WTC11 (cell line): ENCODE results near the gene NPTX1. TPM values are rescaled to one million over a fixed set of nuclear protein-coding genes. Genes with fewer than 3 reads are reported as not detected.

ENCODE experiments used
- ATAC-seq: fragments of 200-7000 bp; cut with Tn5 transposase; 2 replicates; pipeline ENCODE4 v1.10.0; 2021; ENCODE audit warnings: mild to moderate bottlenecking, moderate library complexity
- CTCF ChIA-PET: fragments of 300-600 bp; sonication (Branson Sonifier 250); formaldehyde crosslinking; loops from one replicate; lab custom pipeline; 2021; ENCODE audit warnings: antibody characterized with exemption; lab: Charles Lee
- POLR2A ChIA-PET: fragments of 350-600 bp; sonication (Branson Sonifier 250); formaldehyde crosslinking; loops from one replicate; lab custom pipeline; 2021; ENCODE audit warnings: antibody characterized with exemption; lab: Charles Lee
- DNase-seq: peaks from one replicate; pipeline ENCODE4 v3.0.0; 2021; ENCODE audit warnings: low spot score
- H3K27ac Mint-ChIP-seq: 2 replicates; pipeline ENCODE4 v1.8.0; 2021; ENCODE audit warnings: mixed read lengths
- H3K27me3 Mint-ChIP-seq: 2 replicates; pipeline ENCODE4 v1.8.0; 2021; ENCODE audit warnings: low read depth, mild to moderate bottlenecking, moderate library complexity, mixed read lengths
- H3K36me3 Mint-ChIP-seq: 2 replicates; pipeline ENCODE4 v1.8.0; 2021; ENCODE audit warnings: mixed read lengths
- H3K4me1 Mint-ChIP-seq: 2 replicates; pipeline ENCODE4 v1.8.0; 2022; ENCODE audit warnings: mixed read lengths
- H3K4me3 Mint-ChIP-seq: 2 replicates; pipeline ENCODE4 v1.8.0; 2021; ENCODE audit warnings: mild to moderate bottlenecking, moderate library complexity, mixed read lengths
- H3K9me3 Mint-ChIP-seq: 2 replicates; pipeline ENCODE4 v1.8.0; 2021; ENCODE audit warnings: mixed read lengths
- AFF4 ChIP-seq: sonication (generic); formaldehyde crosslinking; IDR thresholded peaks from 2 replicates; pipeline ENCODE4 v1.8.1; 2023; ENCODE audit warnings: mild to moderate bottlenecking, missing genetic modification reagents, borderline replicate concordance
- ATF1 ChIP-seq: sonication (generic); formaldehyde crosslinking; IDR thresholded peaks from 2 replicates; pipeline ENCODE4 v1.8.1; 2023; ENCODE audit warnings: mild to moderate bottlenecking, moderate library complexity, missing genetic modification reagents
- ATF6 ChIP-seq: sonication (generic); formaldehyde crosslinking; IDR thresholded peaks from 2 replicates; pipeline ENCODE4 v1.8.1; 2023; ENCODE audit warnings: mild to moderate bottlenecking, missing genetic modification reagents
- CDX4 ChIP-seq: fragments of 250-450 bp; sonication (Bioruptor Pico); IDR thresholded peaks from 2 replicates; pipeline ENCODE4 v1.9.0; 2021; ENCODE audit warnings: moderate library complexity, mild to moderate bottlenecking, inconsistent platforms, borderline replicate concordance
- EMX1 ChIP-seq: fragments of 250-450 bp; sonication (Bioruptor Pico); IDR thresholded peaks from 2 replicates; pipeline ENCODE4 v1.8.0; 2021; ENCODE audit warnings: mild to moderate bottlenecking
- ESRRA ChIP-seq: sonication (generic); formaldehyde crosslinking; IDR thresholded peaks from 2 replicates; pipeline ENCODE4 v1.8.1; 2022; ENCODE audit warnings: mild to moderate bottlenecking, missing genetic modification reagents, borderline replicate concordance
- ETV6 ChIP-seq: sonication (generic); formaldehyde crosslinking; IDR thresholded peaks from 2 replicates; pipeline ENCODE4 v1.8.1; 2022; ENCODE audit warnings: mild to moderate bottlenecking, missing genetic modification reagents
- FOXJ3 ChIP-seq: sonication (generic); formaldehyde crosslinking; IDR thresholded peaks from 2 replicates; pipeline ENCODE4 v1.9.0; 2021; ENCODE audit warnings: missing genetic modification reagents, mild to moderate bottlenecking, borderline replicate concordance
- GRHL2 ChIP-seq: fragments of 250-450 bp; sonication (Bioruptor Pico); IDR thresholded peaks from 2 replicates; pipeline ENCODE4 v1.8.0; 2022; ENCODE audit warnings: mild to moderate bottlenecking, moderate library complexity; ENCODE audit not compliant: insufficient replicate concordance, severe bottlenecking
- GTF2I ChIP-seq: fragments of 250-450 bp; sonication (Bioruptor Pico); conservative IDR thresholded peaks from 2 replicates; pipeline ENCODE4 v1.4.0; 2021; ENCODE audit warnings: mild to moderate bottlenecking
- HMGA2 ChIP-seq: fragments of 250-450 bp; sonication (Bioruptor Pico); IDR thresholded peaks from 2 replicates; pipeline ENCODE4 v1.4.0; 2021; ENCODE audit warnings: mild to moderate bottlenecking, moderate library complexity
- MYBL2 ChIP-seq: sonication (generic); formaldehyde crosslinking; IDR thresholded peaks from 2 replicates; pipeline ENCODE4 v1.8.1; 2023; ENCODE audit warnings: mild to moderate bottlenecking, moderate library complexity, missing genetic modification reagents
- NFE2L1 ChIP-seq: sonication (generic); formaldehyde crosslinking; IDR thresholded peaks from 2 replicates; pipeline ENCODE4 v1.8.1; 2023; ENCODE audit warnings: missing genetic modification reagents
- NR1H2 ChIP-seq: sonication (generic); formaldehyde crosslinking; IDR thresholded peaks from 2 replicates; pipeline ENCODE4 v1.9.0; 2021; ENCODE audit warnings: mild to moderate bottlenecking, moderate library complexity, missing genetic modification reagents
- NR2C2 ChIP-seq: sonication (generic); formaldehyde crosslinking; IDR thresholded peaks from 2 replicates; pipeline ENCODE4 v1.8.0; 2022; ENCODE audit warnings: mild to moderate bottlenecking, missing genetic modification reagents
- OVOL2 ChIP-seq: fragments of 250-450 bp; sonication (Bioruptor Pico); IDR thresholded peaks from 2 replicates; pipeline ENCODE4 v1.9.0; 2021; ENCODE audit warnings: mild to moderate bottlenecking, borderline replicate concordance
- PRRX2 ChIP-seq: fragments of 250-450 bp; sonication (Bioruptor Pico); IDR thresholded peaks from 2 replicates; pipeline ENCODE4 v1.8.0; 2021; ENCODE audit warnings: mild to moderate bottlenecking
- RELA ChIP-seq: sonication (generic); formaldehyde crosslinking; IDR thresholded peaks from 2 replicates; pipeline ENCODE4 v1.8.1; 2022; ENCODE audit warnings: missing genetic modification reagents, mild to moderate bottlenecking, borderline replicate concordance
- RORB ChIP-seq: fragments of 250-450 bp; sonication (Bioruptor Pico); IDR thresholded peaks from 2 replicates; pipeline ENCODE4 v1.9.0; 2021; ENCODE audit warnings: mild to moderate bottlenecking
- SMAD3 ChIP-seq: sonication (generic); formaldehyde crosslinking; IDR thresholded peaks from 2 replicates; pipeline ENCODE4 v1.8.0; 2022; ENCODE audit warnings: missing genetic modification reagents, mild to moderate bottlenecking, borderline replicate concordance
- SMAD4 ChIP-seq: sonication (generic); formaldehyde crosslinking; IDR thresholded peaks from 2 replicates; pipeline ENCODE4 v1.8.0; 2022; ENCODE audit warnings: mild to moderate bottlenecking, missing genetic modification reagents
- SP1 ChIP-seq: sonication (generic); formaldehyde crosslinking; conservative IDR thresholded peaks from 2 replicates; pipeline ENCODE4 v1.8.1; 2022; ENCODE audit warnings: missing genetic modification reagents
- ZBTB21 ChIP-seq: sonication (generic); formaldehyde crosslinking; IDR thresholded peaks from 2 replicates; pipeline ENCODE4 v1.8.1; 2023; ENCODE audit warnings: mild to moderate bottlenecking, missing genetic modification reagents, borderline replicate concordance
- ZNF121 ChIP-seq: sonication (generic); formaldehyde crosslinking; IDR thresholded peaks from 2 replicates; pipeline ENCODE4 v1.8.0; 2023; ENCODE audit warnings: missing genetic modification reagents
- ZNF317 ChIP-seq: sonication (generic); formaldehyde crosslinking; IDR thresholded peaks from 2 replicates; pipeline ENCODE4 v1.8.1; 2023; ENCODE audit warnings: low read depth, mild to moderate bottlenecking, moderate library complexity, missing genetic modification reagents, borderline replicate concordance
- ZNF425 ChIP-seq: fragments of 250-450 bp; sonication (Bioruptor Pico); conservative IDR thresholded peaks from 2 replicates; pipeline ENCODE4 v1.9.0; 2021; ENCODE audit warnings: mild to moderate bottlenecking
- total RNA-seq: library from RNA; stranded (reverse); gene quantifications from 3 replicates; pipeline ENCODE4 v1.2.3, GENCODE V29; 2021
- TF ChIP-seq, protein P1 (sequence below): sonication (generic); formaldehyde crosslinking; IDR thresholded peaks from 2 replicates; pipeline ENCODE4 v1.8.0; 2022; ENCODE audit warnings: mild to moderate bottlenecking, missing genetic modification reagents
- TF ChIP-seq, protein P2 (sequence below): fragments of 250-450 bp; sonication (Bioruptor Pico); IDR thresholded peaks from 2 replicates; pipeline ENCODE4 v1.8.0; 2021; ENCODE audit warnings: mild to moderate bottlenecking

The NPTX1 gene
- total RNA-seq, 1 experiment from 2014 or later = 15.1 TPM

DNA sequence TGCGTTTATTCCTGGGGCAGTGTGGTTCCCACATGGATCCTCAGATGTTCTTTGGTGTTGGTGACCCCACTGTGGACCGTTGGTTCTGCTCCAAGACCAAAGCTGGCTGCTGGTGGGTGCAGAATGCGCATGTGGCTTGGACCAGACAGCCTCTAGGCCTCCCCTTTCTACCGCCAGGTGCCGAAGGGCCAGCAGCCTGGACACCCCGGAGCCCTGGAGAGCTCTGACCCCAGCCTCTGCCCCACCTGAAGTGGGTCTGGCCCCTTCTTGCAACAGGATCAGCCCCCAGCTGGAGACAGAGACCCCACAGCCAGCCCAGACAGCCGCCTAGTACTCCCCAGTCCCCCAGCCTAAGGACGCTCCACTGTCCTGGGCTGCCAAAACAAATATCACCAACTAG lies 18.4 kb downstream of the NPTX1 start:
- no peak for ATAC-seq
- TF ChIP-seq NR1H2 (CRISPR knock-in tag) (no peak), ATF1 (CRISPR knock-in tag) (no peak), ZNF317 (CRISPR knock-in tag) (no peak), ESRRA (CRISPR knock-in tag) (no peak), SP1 (CRISPR knock-in tag) (no peak), GTF2I (CRISPR knock-in tag) (no peak), SMAD4 (no peak), ETV6 (CRISPR knock-in tag) (no peak), PRRX2 (CRISPR knock-in tag) (no peak), HMGA2 (CRISPR knock-in tag) (no peak), RELA (CRISPR knock-in tag) (no peak), SMAD3 (CRISPR knock-in tag) (no peak), MYBL2 (CRISPR knock-in tag) (no peak), EMX1 (no peak), AFF4 (CRISPR knock-in tag) (no peak), RORB (CRISPR knock-in tag) (no peak)
- TF ChIP-seq, protein P1, sequence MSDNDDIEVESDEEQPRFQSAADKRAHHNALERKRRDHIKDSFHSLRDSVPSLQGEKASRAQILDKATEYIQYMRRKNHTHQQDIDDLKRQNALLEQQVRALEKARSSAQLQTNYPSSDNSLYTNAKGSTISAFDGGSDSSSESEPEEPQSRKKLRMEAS = no peak
- TF ChIP-seq, protein P2, sequence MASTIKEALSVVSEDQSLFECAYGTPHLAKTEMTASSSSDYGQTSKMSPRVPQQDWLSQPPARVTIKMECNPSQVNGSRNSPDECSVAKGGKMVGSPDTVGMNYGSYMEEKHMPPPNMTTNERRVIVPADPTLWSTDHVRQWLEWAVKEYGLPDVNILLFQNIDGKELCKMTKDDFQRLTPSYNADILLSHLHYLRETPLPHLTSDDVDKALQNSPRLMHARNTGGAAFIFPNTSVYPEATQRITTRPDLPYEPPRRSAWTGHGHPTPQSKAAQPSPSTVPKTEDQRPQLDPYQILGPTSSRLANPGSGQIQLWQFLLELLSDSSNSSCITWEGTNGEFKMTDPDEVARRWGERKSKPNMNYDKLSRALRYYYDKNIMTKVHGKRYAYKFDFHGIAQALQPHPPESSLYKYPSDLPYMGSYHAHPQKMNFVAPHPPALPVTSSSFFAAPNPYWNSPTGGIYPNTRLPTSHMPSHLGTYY (CRISPR knock-in tag) = no peak
- H3K27ac Mint-ChIP-seq = no peak overlapping the region
- H3K4me1 Mint-ChIP-seq = peaks cover 15% of the 10 kb centered on the region
- no peaks in the 10 kb centered on the region for H3K9me3 Mint-ChIP-seq
- H3K36me3 Mint-ChIP-seq = no peaks in the 10 kb centered on the region
- peaks cover 37% of the 10 kb centered on the region for H3K27me3 Mint-ChIP-seq
- ChIA-PET CTCF (no interaction called here), POLR2A (no interaction called here)
- no peak overlapping the region for H3K4me3 Mint-ChIP-seq
- DNase-seq = no peak

- POLR2A ChIA-PET = no interaction called here
- peaks cover 39% of the 10 kb centered on the region for H3K27me3 Mint-ChIP-seq
- H3K27ac Mint-ChIP-seq = no peak overlapping the region
- ATAC-seq = no peak
- CTCF ChIA-PET = no interaction called here
- H3K9me3 Mint-ChIP-seq = no peaks in the 10 kb centered on the region
- H3K36me3 Mint-ChIP-seq = no peaks in the 10 kb centered on the region
- DNase-seq = no peak
- H3K4me1 Mint-ChIP-seq = peaks cover 15% of the 10 kb centered on the region
- H3K4me3 Mint-ChIP-seq = no peak overlapping the region
- TF ChIP-seq ZNF121 = no peak
- TF ChIP-seq OVOL2 (CRISPR knock-in tag) = no peak
- TF ChIP-seq ZNF425 (CRISPR knock-in tag) = no peak
- TF ChIP-seq GRHL2 (CRISPR knock-in tag) = no peak
- TF ChIP-seq ZBTB21 (CRISPR knock-in tag) = no peak
- TF ChIP-seq ATF6 = no peak
- TF ChIP-seq RELA (CRISPR knock-in tag) = no peak
- TF ChIP-seq FOXJ3 (CRISPR knock-in tag) = no peak
- no peak for TF ChIP-seq RORB (CRISPR knock-in tag)
- TF ChIP-seq CDX4 (CRISPR knock-in tag) = no peak
- no peak for TF ChIP-seq NR2C2 (CRISPR knock-in tag)
- no peak for TF ChIP-seq SMAD4
- TF ChIP-seq NFE2L1 = no peak
- no peak for TF ChIP-seq HMGA2 (CRISPR knock-in tag)
These were observed 19.1 kb downstream of the NPTX1 start for GRCh38 chr17:80457236-80457856.
